IPS-15b (cell line): ENCODE measurements around the gene CNN2.

Experiments
- H3K27me3 ChIP-seq: one replicate; pipeline ENCODE4 v1.6.1; 2013; ENCODE audit warnings: low read length; ENCODE audit not compliant: control insufficient read depth, insufficient read depth
- H3K36me3 ChIP-seq: one replicate; pipeline ENCODE4 v1.6.1; 2013; ENCODE audit warnings: low read length; ENCODE audit not compliant: control insufficient read depth, insufficient read depth
- H3K4me1 ChIP-seq: one replicate; pipeline ENCODE4 v1.6.1; 2013; ENCODE audit warnings: mild to moderate bottlenecking, low read length; ENCODE audit not compliant: control insufficient read depth, insufficient read depth
- H3K4me3 ChIP-seq: one replicate; pipeline ENCODE4 v1.5.1; 2013; ENCODE audit warnings: low read depth, low read length
- H3K9ac ChIP-seq: one replicate; pipeline ENCODE4 v1.6.1; 2013; ENCODE audit warnings: low read depth, mild to moderate bottlenecking, low read length
- H3K9me3 ChIP-seq: one replicate; pipeline ENCODE4 v1.6.1; 2013; ENCODE audit warnings: mild to moderate bottlenecking, low read length; ENCODE audit not compliant: control insufficient read depth, insufficient read depth

CNN2 gene

DNA sequence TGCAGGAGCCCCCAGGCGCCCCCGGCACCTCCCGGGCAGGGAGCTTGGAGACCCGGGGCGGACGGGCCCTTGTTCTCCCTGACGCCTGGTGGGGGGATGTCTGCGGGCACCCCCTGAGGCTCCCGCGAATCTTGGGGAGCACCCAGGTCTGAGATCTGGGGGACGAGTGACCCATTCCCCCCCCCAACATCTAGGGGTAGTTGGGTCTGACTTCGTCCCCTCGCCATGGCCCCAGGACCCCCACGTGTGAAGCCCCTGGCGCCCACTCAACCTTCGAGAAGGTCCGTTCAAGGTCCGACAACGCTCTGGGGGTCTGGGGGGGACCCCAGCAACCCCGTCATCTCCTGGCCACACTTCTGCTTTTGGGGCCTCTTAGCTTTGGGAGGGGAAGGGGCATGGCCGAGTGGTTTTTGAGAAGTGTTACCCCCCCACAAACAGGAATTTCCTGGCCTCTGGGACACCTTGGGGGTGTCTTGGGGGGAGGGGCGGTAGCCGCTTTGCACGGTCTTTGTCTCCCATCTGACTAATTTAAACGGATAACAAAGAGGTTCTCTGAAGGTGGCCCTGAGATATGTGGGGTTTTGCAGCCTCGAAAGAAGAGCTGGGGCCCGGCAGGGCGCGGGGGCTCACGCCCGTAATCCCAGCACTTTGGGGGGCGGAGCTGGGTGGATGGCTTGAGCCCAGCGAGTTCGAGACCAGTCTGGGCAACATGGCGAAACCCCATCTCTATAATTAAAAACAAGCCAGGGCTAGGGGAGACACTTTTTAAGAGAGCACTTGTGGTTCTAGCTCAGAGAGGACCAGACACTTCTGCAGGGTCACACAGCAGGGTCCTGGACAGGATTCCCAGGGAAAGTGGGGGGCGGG is 608 bp downstream of the CNN2 start:
- H3K4me1 ChIP-seq, result no peaks in the 10 kb centered on the region
- H3K9me3 ChIP-seq, result no peaks in the 10 kb centered on the region

DNA sequence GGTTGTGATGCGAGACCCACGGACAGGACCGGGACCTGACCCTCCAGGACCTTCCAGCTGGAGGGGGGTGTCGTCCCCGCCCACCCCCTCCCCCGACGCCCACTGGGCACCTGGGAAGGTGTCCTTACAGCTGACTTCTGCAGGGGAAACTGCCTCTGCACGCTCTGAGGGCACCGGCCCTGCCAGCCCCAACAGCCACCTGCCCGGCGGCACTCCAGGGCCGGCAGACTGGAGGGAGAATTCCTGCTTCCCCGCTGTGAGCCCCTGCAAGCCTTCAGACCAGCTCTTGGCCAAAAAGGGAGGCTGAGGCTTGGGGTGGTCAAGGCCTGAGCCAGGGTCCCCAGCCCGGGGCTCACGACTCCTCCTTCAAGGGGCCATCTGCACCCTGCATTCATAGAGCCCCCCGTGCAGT is 1.2 kb downstream of the CNN2 start:
- no peaks in the 10 kb centered on the region for H3K4me1 ChIP-seq
- peak overlapping the region; percentile 83 for H3K4me3 ChIP-seq
- H3K27me3 ChIP-seq, result no peaks in the 10 kb centered on the region
- H3K36me3 ChIP-seq, result peaks cover 15% of the 10 kb centered on the region
- peak overlapping the region; percentile 92 for H3K9ac ChIP-seq
- no peaks in the 10 kb centered on the region for H3K9me3 ChIP-seq

More for the DNA sequence above, 608 bp downstream of the CNN2 start:
- H3K27me3 ChIP-seq, result no peaks in the 10 kb centered on the region
- H3K36me3 ChIP-seq, result peaks cover 9% of the 10 kb centered on the region
- H3K4me3 ChIP-seq, result peak overlapping the region; percentile 83
- peak overlapping the region; percentile 92 for H3K9ac ChIP-seq

DNA sequence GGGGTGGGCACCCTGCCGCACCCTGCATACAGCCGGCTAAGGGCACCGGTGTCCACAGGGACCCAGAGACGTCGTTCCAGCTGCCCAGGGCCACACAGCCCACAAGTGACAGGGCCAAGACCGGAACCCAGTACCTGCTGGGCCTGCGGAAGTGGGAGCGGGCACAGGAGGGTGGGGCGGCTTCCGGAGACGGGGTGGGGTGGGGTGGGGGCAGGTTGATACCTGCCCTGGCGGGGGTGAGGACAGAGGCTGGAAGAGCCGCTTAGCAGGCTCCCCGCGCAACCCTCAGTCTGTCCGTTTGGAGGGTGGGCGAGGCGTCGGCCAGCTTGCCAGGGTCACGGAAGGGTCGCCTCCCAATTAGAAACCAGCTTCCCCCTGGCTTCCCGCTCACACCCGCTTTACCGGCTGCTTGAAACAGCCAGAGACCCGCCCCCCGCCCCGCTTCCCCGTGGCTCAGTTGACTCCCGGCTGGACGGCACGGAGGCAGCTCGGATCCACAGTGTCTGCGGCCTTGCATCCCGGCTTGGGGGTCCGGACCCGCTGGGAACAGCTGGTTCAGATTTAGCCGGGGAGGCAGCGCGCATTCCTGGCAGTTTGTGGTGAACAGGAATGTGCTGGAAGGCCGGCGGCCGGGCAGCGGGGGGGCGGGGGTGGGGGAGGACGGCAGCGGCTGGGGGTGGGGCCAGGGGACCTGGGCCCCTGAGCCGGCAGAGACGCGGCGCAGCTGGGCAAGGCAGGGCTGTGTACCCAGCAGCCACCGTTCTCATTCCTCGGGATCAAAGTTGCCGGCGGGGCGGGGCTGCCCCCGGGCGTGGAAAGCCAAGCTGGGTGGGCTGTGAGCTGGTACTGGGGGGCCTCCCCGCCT is 1.9 kb downstream of the CNN2 start:
- no peaks in the 10 kb centered on the region for H3K9me3 ChIP-seq
- peaks cover 19% of the 10 kb centered on the region for H3K36me3 ChIP-seq
- H3K9ac ChIP-seq, result no peak overlapping the region
- peak overlapping the region; percentile 83 for H3K4me3 ChIP-seq
- H3K27me3 ChIP-seq, result no peaks in the 10 kb centered on the region
- H3K4me1 ChIP-seq, result no peaks in the 10 kb centered on the region

DNA sequence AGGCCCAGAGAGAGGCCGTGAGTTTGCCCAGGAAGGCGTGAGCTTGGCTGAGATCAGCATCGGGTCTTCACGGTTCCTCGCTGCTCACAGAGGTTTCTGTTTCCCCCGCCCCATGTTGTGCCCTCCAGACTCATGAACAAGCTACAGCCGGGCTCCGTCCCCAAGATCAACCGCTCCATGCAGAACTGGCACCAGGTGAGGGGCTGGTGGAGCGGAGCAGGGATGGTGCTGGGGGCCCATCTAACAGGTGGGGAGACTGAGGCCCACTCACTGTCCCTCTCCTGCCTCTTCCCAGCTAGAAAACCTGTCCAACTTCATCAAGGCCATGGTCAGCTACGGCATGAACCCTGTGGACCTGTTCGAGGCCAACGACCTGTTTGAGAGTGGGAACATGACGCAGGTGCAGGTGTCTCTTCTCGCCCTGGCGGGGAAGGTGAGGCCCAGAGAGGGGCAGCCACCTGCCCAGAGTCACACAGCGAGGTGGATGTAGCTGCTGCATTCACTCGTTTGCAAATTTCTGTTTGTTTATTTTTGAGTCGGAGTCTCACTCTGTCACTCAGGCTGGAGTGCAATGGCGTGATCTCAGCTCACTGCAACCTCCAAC is 6.0 kb downstream of the CNN2 start:
- Histone ChIP-seq H3K9me3 (no peaks in the 10 kb centered on the region), H3K27me3 (no peaks in the 10 kb centered on the region), H3K36me3 (peaks cover 36% of the 10 kb centered on the region), H3K4me1 (no peaks in the 10 kb centered on the region), H3K4me3 (no peak overlapping the region), H3K9ac (no peak overlapping the region)

DNA sequence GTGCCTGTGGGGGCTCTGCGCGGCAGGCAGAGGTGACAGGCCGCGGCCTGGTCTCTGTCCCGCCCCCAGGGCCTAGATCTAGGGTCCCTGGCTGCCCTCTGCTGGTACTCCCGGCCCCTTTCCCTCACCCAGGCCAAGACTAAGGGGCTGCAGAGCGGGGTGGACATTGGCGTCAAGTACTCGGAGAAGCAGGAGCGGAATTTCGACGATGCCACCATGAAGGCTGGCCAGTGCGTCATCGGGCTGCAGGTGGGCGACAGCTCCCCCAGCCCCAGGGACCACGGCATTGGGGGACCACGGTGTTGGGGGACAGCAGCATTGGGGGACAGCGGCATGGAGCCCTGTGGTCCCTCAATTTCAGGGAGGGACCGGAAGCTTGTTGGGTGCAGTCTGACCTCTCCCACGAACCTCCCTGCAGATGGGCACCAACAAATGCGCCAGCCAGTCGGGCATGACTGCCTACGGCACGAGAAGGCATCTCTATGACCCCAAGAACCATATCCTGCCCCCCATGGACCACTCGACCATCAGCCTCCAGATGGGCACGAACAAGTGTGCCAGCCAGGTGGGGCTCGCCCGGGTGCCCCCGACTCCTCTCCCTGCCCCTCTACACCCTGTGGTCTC is 9.7 kb downstream of the CNN2 start:
- Histone ChIP-seq H3K36me3 (peaks cover 40% of the 10 kb centered on the region), H3K4me1 (no peaks in the 10 kb centered on the region), H3K27me3 (no peaks in the 10 kb centered on the region), H3K9ac (no peak overlapping the region), H3K9me3 (no peaks in the 10 kb centered on the region), H3K4me3 (no peak overlapping the region)

DNA sequence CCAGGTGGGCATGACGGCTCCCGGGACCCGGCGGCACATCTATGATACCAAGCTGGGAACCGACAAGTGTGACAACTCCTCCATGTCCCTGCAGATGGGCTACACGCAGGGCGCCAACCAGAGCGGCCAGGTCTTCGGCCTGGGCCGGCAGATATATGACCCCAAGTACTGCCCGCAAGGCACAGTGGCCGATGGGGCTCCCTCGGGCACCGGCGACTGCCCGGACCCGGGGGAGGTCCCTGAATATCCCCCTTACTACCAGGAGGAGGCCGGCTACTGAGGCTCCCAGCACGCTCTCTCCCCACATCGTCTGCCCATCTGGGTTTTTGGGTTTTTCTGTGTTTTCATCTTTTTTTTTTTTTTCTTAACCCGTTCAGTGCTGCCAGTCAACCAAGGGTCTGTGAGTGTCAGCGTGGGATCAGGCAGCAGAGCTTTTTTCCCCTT is 11.2 kb downstream of the CNN2 start:
- no peaks in the 10 kb centered on the region for H3K4me1 ChIP-seq
- no peak overlapping the region for H3K4me3 ChIP-seq
- no peaks in the 10 kb centered on the region for H3K9me3 ChIP-seq
- H3K9ac ChIP-seq, result no peak overlapping the region
- H3K36me3 ChIP-seq, result peaks cover 39% of the 10 kb centered on the region
- H3K27me3 ChIP-seq, result no peaks in the 10 kb centered on the region

DNA sequence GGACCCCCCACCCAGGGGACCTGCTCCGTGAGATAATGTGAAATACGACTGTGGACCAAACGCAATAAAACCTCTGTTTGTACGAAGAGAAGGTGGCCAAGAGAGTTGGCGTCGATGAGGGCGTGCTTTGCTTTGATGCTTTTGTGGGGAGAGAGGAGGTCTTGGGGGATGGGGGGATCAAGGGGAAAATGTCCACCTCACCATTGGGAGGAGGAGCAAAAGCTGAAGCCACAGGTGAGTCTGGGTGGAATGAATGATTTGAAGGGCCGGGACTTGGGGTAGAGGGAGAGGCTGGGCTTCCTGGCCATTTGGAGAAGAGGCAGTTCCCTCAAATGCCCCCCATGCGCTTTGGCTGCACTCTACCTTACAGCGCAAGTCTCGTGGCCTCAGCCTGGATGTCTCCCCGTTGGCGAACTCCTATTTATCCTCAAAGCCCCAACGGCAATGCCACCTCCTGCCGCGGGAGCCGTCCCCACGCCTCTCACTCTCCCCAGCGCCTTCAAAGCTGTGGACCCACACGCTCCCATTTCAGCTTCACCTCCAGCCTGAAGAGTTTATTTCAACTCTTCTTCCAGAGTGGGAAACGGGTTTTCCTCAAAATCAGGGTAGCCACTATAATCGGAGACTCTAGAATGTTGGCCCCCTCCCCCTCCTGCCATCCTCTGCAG is 12.7 kb downstream of the CNN2 start:
- H3K4me1 ChIP-seq, result no peaks in the 10 kb centered on the region

DNA sequence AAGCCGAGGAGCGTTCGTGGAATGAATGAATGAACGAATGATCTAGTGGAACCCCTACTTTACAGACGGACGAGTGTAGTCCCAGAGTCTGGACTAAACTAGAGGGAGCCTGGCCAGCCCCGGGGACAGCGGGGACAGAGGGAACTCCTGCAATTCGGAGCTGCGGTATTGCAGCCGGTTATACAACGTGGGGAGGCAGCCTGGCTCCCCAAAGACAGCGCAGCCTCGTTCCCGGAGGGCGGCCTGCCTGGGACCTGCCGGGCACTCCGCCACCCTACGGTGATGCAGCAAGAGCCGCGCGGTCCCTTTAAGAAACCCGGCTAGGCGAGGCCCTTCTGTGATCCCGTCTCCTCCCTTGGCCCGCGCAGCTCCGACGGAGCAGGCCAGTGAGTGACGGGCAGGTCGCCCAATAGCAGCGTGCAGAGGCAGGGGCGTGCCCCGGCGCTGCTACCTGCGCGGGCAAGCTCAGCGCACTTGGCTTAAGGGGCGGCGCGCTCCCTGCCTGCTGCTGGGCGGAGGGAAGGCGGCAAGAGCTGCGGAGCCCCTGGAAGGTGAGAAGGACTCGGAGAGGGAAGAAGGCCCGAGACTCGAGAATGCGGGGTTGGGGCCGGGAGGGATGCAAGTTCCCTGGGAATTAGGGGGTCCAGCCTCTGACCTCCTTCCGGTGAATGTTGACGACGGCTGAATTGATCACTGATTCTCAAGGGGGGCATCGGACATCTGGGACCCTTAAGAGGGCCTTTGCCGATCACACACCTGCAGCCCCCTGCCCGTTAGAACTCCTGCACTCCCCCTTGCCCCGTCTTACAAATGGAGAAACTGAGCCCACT is 13.5 kb downstream of the CNN2 start, which contains the start of gene ABCA7:
TSS of gene ABCA7 (plus strand) at position 462 of the 830 bp plus-strand sequence. CDS start 1,255 bp downstream, outside the sequence.
- peak within 1 kb of the TSS; percentile 90 for H3K4me3 ChIP-seq
- H3K36me3 ChIP-seq, result peaks cover 36% of the 10 kb centered on the region
- no peaks in the 10 kb centered on the region for H3K9me3 ChIP-seq
- no peaks in the 10 kb centered on the region for H3K4me1 ChIP-seq
- peak within 1 kb of the TSS; percentile 79 for H3K9ac ChIP-seq
- H3K27me3 ChIP-seq, result no peaks in the 10 kb centered on the region

More for the DNA sequence above, 12.7 kb downstream of the CNN2 start:
- H3K9ac ChIP-seq, result no peak overlapping the region
- H3K9me3 ChIP-seq, result no peaks in the 10 kb centered on the region
- peaks cover 36% of the 10 kb centered on the region for H3K36me3 ChIP-seq
- no peaks in the 10 kb centered on the region for H3K27me3 ChIP-seq
- H3K4me3 ChIP-seq, result peak overlapping the region; percentile 90

DNA sequence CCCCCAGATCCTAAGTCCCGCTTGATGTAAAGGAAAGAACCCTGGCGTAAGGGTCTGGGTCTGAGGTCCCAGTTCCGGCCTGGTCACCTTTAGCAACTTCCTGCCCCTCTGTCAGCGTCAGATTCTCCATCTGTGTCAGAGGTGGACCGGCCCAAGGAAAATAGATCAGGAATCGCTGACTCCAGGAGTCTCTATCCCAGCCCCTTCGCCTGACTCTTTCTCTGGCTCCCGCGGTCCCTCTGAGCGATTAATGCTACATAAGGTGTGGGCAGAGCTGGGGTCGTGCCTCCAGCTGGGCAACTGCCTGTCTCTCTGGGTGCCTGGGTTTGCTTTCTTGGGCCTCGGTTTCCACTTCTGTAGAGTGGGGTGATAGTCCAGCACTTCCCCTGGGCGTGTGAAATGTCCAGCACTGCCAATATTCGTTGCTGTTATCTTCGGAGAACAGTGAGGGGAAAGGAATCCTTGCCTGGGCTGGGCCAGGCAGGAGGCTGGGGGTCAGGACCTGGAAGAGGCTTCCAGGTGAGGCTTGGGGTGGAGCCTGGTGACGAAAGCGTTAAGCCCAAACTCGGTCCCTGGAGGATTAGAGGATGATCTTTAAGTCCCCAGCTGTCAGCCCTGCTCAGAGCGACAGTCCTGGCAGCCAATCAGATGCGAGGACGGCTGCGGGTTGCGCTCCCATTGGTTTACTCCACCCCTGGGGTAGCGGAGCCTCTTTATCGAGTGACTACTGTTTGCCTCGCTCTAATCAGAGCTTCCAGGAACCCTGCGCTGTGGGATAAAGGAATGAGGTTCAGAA is 14.3 kb downstream of the CNN2 start:
- peak overlapping the region; percentile 79 for H3K9ac ChIP-seq
- no peaks in the 10 kb centered on the region for H3K9me3 ChIP-seq
- H3K4me1 ChIP-seq, result no peaks in the 10 kb centered on the region
- peaks cover 31% of the 10 kb centered on the region for H3K36me3 ChIP-seq
- peak overlapping the region; percentile 90 for H3K4me3 ChIP-seq
- H3K27me3 ChIP-seq, result no peaks in the 10 kb centered on the region
